Sciatic nerve (tissue), 2 donors: ENCODE results near the gene BICDL1. TPM values are rescaled to one million over a fixed set of nuclear protein-coding genes. Genes with fewer than 3 reads are reported as not detected.
"Not testable (repeated sequence)": the region's sequence is repeated elsewhere in the genome, so short reads cannot be mapped to it uniquely, and the experiment has no call there.

Experiments
- ATAC-seq: fragments of 200-7000 bp; cut with Tn5 transposase; one replicate; pipeline ENCODE4 v1.9.1; 2020; ENCODE audit warnings: mild to moderate bottlenecking, moderate library complexity
- DNase-seq: peaks from one replicate; pipeline ENCODE4 v3.0.0-alpha.2; 2020; ENCODE audit warnings: low spot score
- intact Hi-C: fragments of 100-400 bp; cut with DNase I; formaldehyde crosslinking; loops from one replicate; pipeline ENCODE4 v1.14.2; 2022
- total RNA-seq: library from RNA; stranded (reverse); fragmentation: NEBNext Ultra II Directional; extraction: Animal tissue kit (Norgen Biotek cat#: 25700); gene quantifications from one replicate; pipeline ENCODE4 v1.2.1, GENCODE V29; 2021
- donor health status: DM: no; HTN: no; CAD: no.
- donor health status: DM: no; HTN: no; CAD: no.

Gene BICDL1
- total RNA-seq, 1 donor from 2014 or later: 1.5 TPM

- ATAC-seq (no peak), DNase-seq (no peak)
Measured at GRCh38 chr12:119998471-119999245, 9.6 kb downstream of the BICDL1 start.

GRCh38 chr12:120000556-120000955, 11.5 kb downstream of the BICDL1 start:
- intact Hi-C loops: no loop called here
- no peak for ATAC-seq
- DNase-seq: no peak

More at GRCh38 chr12:119998471-119999245, 9.6 kb downstream of the BICDL1 start:
- intact Hi-C loops: no loop called here

GRCh38 chr12:120006258-120006975, 17.4 kb downstream of the BICDL1 start:
- ATAC-seq: no peak
- DNase-seq: no peak
- intact Hi-C loops: no loop called here

GRCh38 chr12:120007272-120007671, 18.2 kb downstream of the BICDL1 start:
- no peak for DNase-seq
- intact Hi-C loops: no loop called here
- ATAC-seq: no peak

GRCh38 chr12:120010661-120011230, 21.7 kb downstream of the BICDL1 start:
- ATAC-seq (no peak), DNase-seq (no peak)
- intact Hi-C loops: no loop called here

GRCh38 chr12:120012067-120012621, 23.1 kb downstream of the BICDL1 start:
- ATAC-seq (no peak), DNase-seq (no peak)
- intact Hi-C loops: no loop called here

- intact Hi-C loops: no loop called here
- ATAC-seq (no peak), DNase-seq (no peak)
Measured at GRCh38 chr12:120013659-120014380, 24.8 kb downstream of the BICDL1 start.

- ATAC-seq, intact Hi-C loops, DNase-seq: not testable (repeated sequence)
Measured at GRCh38 chr12:120014381-120014735, 25.3 kb downstream of the BICDL1 start.

GRCh38 chr12:120015313-120015712, 26.3 kb downstream of the BICDL1 start:
- intact Hi-C loops: no loop called here
- ATAC-seq (no peak), DNase-seq (no peak)

GRCh38 chr12:120016199-120016598, 27.2 kb downstream of the BICDL1 start:
- DNase-seq, ATAC-seq, intact Hi-C loops: not testable (repeated sequence)

GRCh38 chr12:120019197-120019596, 30.2 kb downstream of the BICDL1 start:
- ATAC-seq (no peak), DNase-seq (no peak)
- intact Hi-C loops: no loop called here

GRCh38 chr12:120019938-120020337, 30.9 kb downstream of the BICDL1 start:
- intact Hi-C loops: no loop called here
- DNase-seq: no peak
- ATAC-seq: no peak

- DNase-seq (no peak), ATAC-seq (no peak)
- intact Hi-C loops: no loop called here
Measured at GRCh38 chr12:120024193-120024592, 35.2 kb downstream of the BICDL1 start.

- ATAC-seq: no peak
- intact Hi-C loops: no loop called here
- no peak for DNase-seq
Measured at GRCh38 chr12:120025640-120026039, 36.6 kb downstream of the BICDL1 start.

GRCh38 chr12:120032242-120032641, 43.2 kb downstream of the BICDL1 start:
- no peak for DNase-seq
- ATAC-seq: no peak
- intact Hi-C loops: no loop called here

GRCh38 chr12:120037851-120038250, 48.8 kb downstream of the BICDL1 start:
- intact Hi-C loops: no loop called here
- DNase-seq (no peak), ATAC-seq (no peak)

GRCh38 chr12:120039711-120040110, 50.7 kb downstream of the BICDL1 start:
- intact Hi-C loops: no loop called here
- no peak for ATAC-seq

GRCh38 chr12:120041386-120042231, 52.6 kb downstream of the BICDL1 start:
- intact Hi-C loops: no loop called here
- ATAC-seq: no peak
- no peak for DNase-seq

More at GRCh38 chr12:120039711-120040110, 50.7 kb downstream of the BICDL1 start:
- DNase-seq: no peak
